Right ventricle myocardium superior (tissue), 1 donor: ENCODE data around the gene NAT8L. TPM values are rescaled to one million over a fixed set of nuclear protein-coding genes. Genes with fewer than 3 reads are reported as not detected.

Experiments used
- ATAC-seq: fragments of 200-7000 bp; cut with Tn5 transposase; one replicate; pipeline ENCODE4 v1.9.1; 2020; ENCODE audit warnings: mild to moderate bottlenecking; ENCODE audit not compliant: poor library complexity
- DNase-seq: peaks from one replicate; pipeline ENCODE4 v3.0.0-alpha.2; 2020
- intact Hi-C: fragments of 100-400 bp; cut with DNase I; formaldehyde crosslinking; loops from one replicate; pipeline ENCODE4 v1.11.2; 2022
- total RNA-seq: library from RNA; stranded (reverse); fragmentation: NEBNext Ultra II Directional; extraction: Animal tissue kit (Norgen Biotek cat#: 25700); gene quantifications from one replicate; pipeline ENCODE4 v1.2.1, GENCODE V29; 2021
- donor health status: DM: no; HTN: yes; CAD: no; lungs with severe emphysema.

NAT8L gene
- total RNA-seq, 1 donor from 2014 or later = 1.00 TPM

- DNase-seq = peak; percentile 33
- ATAC-seq = no peak
These were observed 2.3 kb downstream of the NAT8L start for GRCh38 chr4:2061186-2062131.

GRCh38 chr4:2062168-2062807, 3.2 kb downstream of the NAT8L start:
- ATAC-seq (no peak), DNase-seq (no peak)
- intact Hi-C loops = no loop called here

More at GRCh38 chr4:2061186-2062131, 2.3 kb downstream of the NAT8L start:
- intact Hi-C loops = no loop called here

GRCh38 chr4:2062808-2063524, 3.8 kb downstream of the NAT8L start:
- ATAC-seq (no peak), DNase-seq (peak; percentile 35)
- intact Hi-C loops = no loop called here

- ATAC-seq = no peak
- no peak for DNase-seq
- intact Hi-C loops = no loop called here
These were observed 4.6 kb downstream of the NAT8L start for GRCh38 chr4:2063557-2064275.

DNA sequence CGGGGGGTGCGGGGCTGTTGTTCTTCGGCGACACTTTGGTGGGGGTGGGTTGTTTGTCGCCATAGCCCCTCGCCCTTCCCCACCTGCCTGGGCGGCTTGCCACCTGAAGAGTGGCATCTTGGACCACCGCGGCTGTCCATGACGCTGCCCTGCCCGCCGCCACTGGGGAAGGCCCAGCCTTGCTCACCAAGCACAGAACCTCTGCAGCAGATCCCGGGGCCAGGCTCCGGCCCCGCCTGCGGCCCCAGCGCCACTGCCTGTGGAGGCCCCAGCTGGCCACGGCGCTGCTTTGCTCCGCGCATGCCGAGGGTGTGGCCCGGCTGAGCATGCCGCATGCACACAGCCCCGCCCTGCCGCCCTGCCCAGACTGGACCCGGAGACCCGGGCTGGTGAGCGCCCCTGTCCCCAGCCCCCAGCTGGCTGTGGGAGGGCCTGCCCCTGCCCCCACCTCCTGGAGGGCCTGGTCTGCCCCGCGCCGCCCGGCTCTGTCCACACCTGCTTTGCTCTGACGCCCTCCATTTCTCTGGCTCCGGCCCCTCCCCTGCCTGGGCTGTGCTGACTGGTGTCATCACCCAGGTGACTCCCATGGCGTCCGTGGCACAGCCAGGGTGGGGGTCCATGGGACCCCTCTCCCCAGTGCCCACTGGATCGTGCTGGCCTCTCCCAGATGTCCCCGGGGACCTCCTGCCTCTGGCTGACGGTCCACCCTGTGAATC, 5.3 kb downstream of the NAT8L start:
- no peak for ATAC-seq

DNA sequence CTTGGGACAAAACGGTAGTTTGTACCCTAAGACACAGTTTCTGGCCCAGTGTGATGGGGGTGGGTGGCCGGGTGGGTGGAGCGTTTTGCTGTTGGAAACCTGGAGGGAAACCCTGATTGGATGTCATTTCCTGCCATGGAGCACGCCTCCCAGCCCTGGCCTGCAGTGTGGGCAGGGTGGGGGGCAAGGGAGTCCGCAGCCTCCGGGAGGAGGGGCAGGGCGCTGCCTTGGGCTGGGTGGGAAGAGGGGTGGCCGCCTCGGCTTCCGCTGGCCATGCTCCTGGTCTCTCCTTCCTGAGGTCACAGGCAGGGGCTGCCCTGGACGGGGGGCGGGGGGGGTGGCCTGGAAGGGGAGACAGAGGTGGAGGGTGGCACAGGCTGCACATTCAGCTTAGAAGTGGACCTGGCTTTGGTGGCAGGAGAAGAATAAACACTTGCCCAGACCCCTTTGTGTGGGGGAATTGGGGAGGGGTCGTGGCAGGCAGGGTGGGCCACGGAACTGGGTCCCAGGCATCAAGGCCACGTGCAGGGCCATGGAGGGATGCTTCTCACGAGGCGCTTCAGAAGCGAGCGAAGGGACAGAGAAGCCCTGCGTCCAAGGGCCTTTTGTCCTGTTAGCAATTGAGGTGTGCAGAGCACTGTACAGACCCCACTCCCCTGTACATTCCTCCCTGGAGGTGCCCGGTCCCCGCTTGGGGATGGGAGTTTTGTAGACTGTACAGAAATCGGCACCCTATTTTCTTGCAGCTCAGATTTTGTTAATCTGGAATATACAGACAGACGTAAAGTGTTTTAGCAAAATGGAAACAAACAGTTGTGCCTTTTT, 6.2 kb downstream of the NAT8L start:
- intact Hi-C loops = no loop called here
- ATAC-seq (no peak), DNase-seq (no peak)

More for the DNA sequence above, 5.3 kb downstream of the NAT8L start:
- DNase-seq = peak; percentile 41
- intact Hi-C loops = no loop called here

DNA sequence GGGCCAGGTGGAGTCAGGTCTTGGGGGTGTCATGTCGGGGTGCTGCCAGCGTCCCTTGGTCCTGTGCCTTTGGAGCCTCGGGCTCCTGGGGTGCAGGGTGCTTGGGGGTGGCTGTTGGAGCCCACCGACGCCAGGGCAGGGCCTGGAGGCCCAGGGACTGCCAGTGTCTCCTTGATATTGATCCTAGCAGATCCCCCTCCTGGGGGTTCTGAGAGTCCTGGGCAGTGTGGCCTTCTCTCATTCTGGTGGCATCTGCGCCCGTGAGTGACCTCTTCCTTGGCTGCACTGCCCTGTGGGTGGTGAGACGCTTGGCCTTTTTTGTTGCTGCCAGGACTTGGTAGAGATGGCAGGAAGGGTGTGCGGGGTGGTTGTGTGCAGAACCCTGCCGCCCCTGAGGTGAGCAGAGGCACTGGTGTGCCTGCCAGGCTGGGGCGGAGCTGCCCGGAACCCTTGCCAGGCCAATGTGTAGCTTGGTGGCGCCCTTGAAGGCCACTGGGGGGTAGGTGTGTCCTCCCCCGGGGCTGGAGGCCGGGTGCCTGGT, 7.0 kb downstream of the NAT8L start:
- DNase-seq (no peak), ATAC-seq (no peak)
- intact Hi-C loops = no loop called here

GRCh38 chr4:2066571-2067445, 7.7 kb downstream of the NAT8L start:
- no peak for ATAC-seq
- no peak for DNase-seq
- intact Hi-C loops = no loop called here

DNA sequence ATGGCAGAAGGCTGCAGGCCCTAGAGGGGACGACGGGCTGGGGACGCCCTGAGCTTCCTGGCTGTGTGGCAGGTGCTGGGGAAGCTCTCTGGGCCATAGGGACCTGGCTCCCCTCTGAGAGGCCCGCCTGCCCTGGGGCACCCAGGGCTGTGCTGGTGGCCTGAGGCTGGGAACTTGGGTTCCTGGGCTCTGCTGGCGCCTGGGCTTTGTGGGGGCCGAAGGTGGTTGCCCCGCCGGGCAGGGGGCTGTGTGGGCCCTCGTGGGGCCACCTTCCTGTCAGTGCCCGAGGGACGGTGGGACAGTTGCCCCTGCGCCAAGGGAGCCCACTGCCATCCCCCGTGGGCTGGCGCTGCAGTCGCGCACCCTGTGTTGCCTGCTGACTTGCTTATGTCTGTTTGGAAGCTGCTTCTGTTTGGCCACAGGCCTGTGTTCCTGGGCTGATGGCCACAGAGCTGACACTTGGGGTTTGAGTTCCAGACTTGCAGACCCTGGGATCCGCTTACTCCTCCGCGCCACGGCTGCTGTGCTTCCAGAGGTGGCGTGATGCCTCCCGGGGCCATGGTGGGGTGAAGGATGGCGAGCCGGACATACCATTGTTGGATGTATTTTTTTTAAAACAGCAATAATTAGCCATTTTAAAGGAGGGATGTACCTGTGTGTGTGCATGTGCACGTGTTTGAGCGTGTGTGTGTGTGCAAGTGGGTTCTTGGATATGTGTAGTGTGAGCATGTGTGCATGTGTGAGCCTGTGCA, 8.5 kb downstream of the NAT8L start:
- ATAC-seq = no peak
- intact Hi-C loops = no loop called here
- peak; percentile 22 for DNase-seq

DNA sequence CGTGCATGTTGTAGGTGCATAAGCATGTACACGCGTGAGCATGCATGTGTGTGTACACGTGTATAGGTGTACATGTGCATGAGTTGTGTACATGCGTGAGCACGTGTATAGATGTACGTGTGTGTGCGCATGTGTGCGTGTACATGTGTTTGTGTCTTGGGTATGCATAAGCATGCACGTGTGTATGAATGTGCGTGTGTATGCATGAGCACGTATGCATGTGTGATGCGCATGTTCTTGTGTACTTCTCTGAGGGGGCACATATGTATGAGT, 9.0 kb downstream of the NAT8L start:
- ATAC-seq (no peak), DNase-seq (no peak)
- intact Hi-C loops = no loop called here

DNA sequence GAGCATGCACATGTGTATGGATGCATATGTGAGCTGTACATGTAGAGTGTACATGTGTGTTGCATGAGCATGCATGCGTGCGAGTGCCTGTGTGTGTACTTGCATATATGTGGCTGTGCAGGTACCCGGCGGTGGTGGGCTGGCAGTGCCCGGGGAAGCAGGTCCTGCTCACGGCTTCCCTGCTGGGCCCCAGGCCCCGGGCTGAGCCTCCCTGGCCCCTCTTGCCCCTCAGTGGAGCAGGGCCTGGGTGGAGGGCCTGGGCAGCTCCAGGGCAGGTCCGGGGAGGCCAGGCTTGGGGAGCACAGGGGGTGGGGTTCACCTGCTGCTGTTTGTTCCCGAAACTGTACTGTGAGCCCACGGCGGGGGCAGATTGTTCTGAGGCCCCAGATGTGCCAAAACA, 9.4 kb downstream of the NAT8L start:
- DNase-seq (no peak), ATAC-seq (no peak)
- intact Hi-C loops = no loop called here

- DNase-seq (no peak), ATAC-seq (no peak)
- intact Hi-C loops = no loop called here
These were observed 10.2 kb downstream of the NAT8L start for GRCh38 chr4:2069161-2069971.

DNA sequence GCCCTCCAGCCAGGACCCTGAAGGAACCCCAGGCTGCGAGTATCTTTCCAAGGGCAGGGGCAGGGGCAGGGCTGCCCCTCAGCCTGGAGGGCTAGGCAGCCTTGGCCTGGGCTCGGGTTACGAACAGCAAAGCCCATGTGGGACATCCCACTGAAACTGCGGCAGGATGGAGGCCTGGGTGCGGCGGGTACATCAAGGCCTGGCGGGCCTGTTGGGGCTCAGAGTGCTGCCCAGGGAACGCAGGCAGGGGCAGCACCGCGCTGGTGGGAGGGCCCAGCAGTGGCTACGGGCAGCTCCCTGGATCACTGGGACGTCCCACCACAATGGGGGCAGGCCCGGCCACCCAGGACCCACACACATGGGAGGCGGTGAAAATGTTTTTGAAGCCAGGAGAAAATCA, 10.9 kb downstream of the NAT8L start:
- intact Hi-C loops = no loop called here
- no peak for ATAC-seq
- DNase-seq = peak; percentile 25

GRCh38 chr4:2070421-2071251, 11.5 kb downstream of the NAT8L start:
- ATAC-seq (no peak), DNase-seq (peak; percentile 16)
- intact Hi-C loops = no loop called here
